Measurements from ENCODE around the gene ACOX2. TPM values are rescaled to one million over a fixed set of nuclear protein-coding genes. Genes with fewer than 3 reads are reported as not detected.

The ACOX2 gene
- total RNA-seq, 2 donors from 2014 or later = 2.3 to 5.9 TPM

GRCh38 chr3:58491506-58492402 is 45.2 kb downstream of the ACOX2 start, which contains the start of gene KCTD6:
KCTD6 (plus strand) TSS chr3:58492096; CDS start chr3:58498756, 6,660 bp downstream.
- Histone ChIP-seq H3K9me3 (no peaks in the 10 kb centered on the region), H3K27me3 (no peaks in the 10 kb centered on the region), H3K36me3 (replicated peaks in 1 of 2; ENCODE audit: insufficient read depth in 1 of 2, low read depth in 2 of 2) (no peaks in the 10 kb centered on the region), H3K4me3 (peak within 1 kb of the TSS; percentile 23 to 73), H3K4me1 (peaks cover 36% of the 10 kb centered on the region), H3K27ac (peak within 1 kb of the TSS; percentile 48 to 80 (median 73))
- DNase-seq (peak; percentile 93 to 95 (median 94)), ATAC-seq (peak; percentile 96)
- TF ChIP-seq CTCF (IDR thresholded peaks at IDR 0.05) (peak; percentile 48 to 99 (median 83)), POLR2A (IDR thresholded peaks at IDR 0.05) (peak in 1 of 3 donors; percentile 36)
- intact Hi-C loops (cut with DNase I) = no loop called here
- WGBS, 2 donors = 0 to 2% methylated on average over 19 to 78 of the region's 104 CpGs

- no peak for TF ChIP-seq CTCF (IDR thresholded peaks at IDR 0.05)
- H3K27me3 ChIP-seq = no peaks in the 10 kb centered on the region
- H3K4me1 ChIP-seq = peaks cover 37% of the 10 kb centered on the region
- DNase-seq = peak in 2 of 4 donors; percentile 25 to 34
- WGBS, 2 donors = 76 to 78% methylated on average over 14 to 18 of the region's 19 CpGs
- intact Hi-C loops (cut with DNase I) = no loop called here
- H3K36me3 ChIP-seq (replicated peaks in 1 of 2; ENCODE audit: insufficient read depth in 1 of 2, low read depth in 2 of 2) = no peaks in the 10 kb centered on the region
- H3K9me3 ChIP-seq = no peaks in the 10 kb centered on the region
- ATAC-seq = peak; percentile 0
- peak overlapping the region in 3 of 4 donors; percentile 52 to 80 (median 52) for H3K27ac ChIP-seq
- H3K4me3 ChIP-seq = peak overlapping the region in 1 of 2 donors; percentile 27
Measured at GRCh38 chr3:58490860-58491501, 46.0 kb downstream of the ACOX2 start.

GRCh38 chr3:58488967-58489366 is 48.0 kb downstream of the ACOX2 start:
- no peak for TF ChIP-seq CTCF (IDR thresholded peaks at IDR 0.05)
- TF ChIP-seq POLR2A (IDR thresholded peaks at IDR 0.05) = no peak
- no peak for ATAC-seq
- WGBS, 2 donors = 31 to 47% methylated on average over 2 of the region's 2 CpGs

GRCh38 chr3:58487140-58487886 is 49.7 kb downstream of the ACOX2 start:
- Histone ChIP-seq H3K36me3 (replicated peaks in 1 of 2; ENCODE audit: insufficient read depth in 1 of 2, low read depth in 2 of 2) (no peaks in the 10 kb centered on the region), H3K4me3 (no peak overlapping the region), H3K27ac (no peak overlapping the region), H3K27me3 (no peaks in the 10 kb centered on the region), H3K9me3 (no peaks in the 10 kb centered on the region), H3K4me1 (peaks cover 18% of the 10 kb centered on the region)
- 32 to 40% methylated on average over 16 to 18 of the region's 18 CpGs for WGBS, 2 donors
- DNase-seq = peak; percentile 34 to 52 (median 44)
- no peak for ATAC-seq
- intact Hi-C loops (cut with DNase I) = no loop called here
- no peak for TF ChIP-seq POLR2A (IDR thresholded peaks at IDR 0.05)
- TF ChIP-seq CTCF (IDR thresholded peaks at IDR 0.05) = no peak

More at GRCh38 chr3:58488967-58489366, 48.0 kb downstream of the ACOX2 start:
- H3K27ac ChIP-seq = no peak overlapping the region
- no peaks in the 10 kb centered on the region for H3K9me3 ChIP-seq
- H3K4me1 ChIP-seq = peaks cover 33% of the 10 kb centered on the region
- no peaks in the 10 kb centered on the region for H3K36me3 ChIP-seq (replicated peaks in 1 of 2; ENCODE audit: insufficient read depth in 1 of 2, low read depth in 2 of 2)
- DNase-seq = no peak
- H3K4me3 ChIP-seq = no peak overlapping the region
- H3K27me3 ChIP-seq = no peaks in the 10 kb centered on the region
- intact Hi-C loops (cut with DNase I) = no loop called here

Measured in body of pancreas (tissue), 4 donors.